ENCODE measurements around the gene BMI1.

GRCh38 chr10:22343731-22344130 is 22.8 kb downstream of the BMI1 start:
- TF ChIP-seq POLR2A (IDR thresholded peaks at IDR 0.05) (no peak), CTCF (IDR thresholded peaks at IDR 0.05) (no peak)
